GM12891 (cell line): ENCODE measurements around the gene COPRS.

Experiments
- POLR2A ChIP-seq: IDR thresholded peaks from 2 replicates; pipeline ENCODE4 v1.6.1; 2011; ENCODE audit warnings: low read depth, low read length, control low read depth
- POLR2AphosphoS5 ChIP-seq: IDR thresholded peaks from 2 replicates; pipeline ENCODE4 v1.6.1; 2011; ENCODE audit warnings: low read depth, low read length, control low read depth
- POU2F2 ChIP-seq: IDR thresholded peaks from 2 replicates; pipeline ENCODE4 v1.6.1; 2011; ENCODE audit warnings: low read depth, mild to moderate bottlenecking, control low read depth, low read length, moderate library complexity
- SPI1 ChIP-seq: IDR thresholded peaks from 2 replicates; pipeline ENCODE4 v1.6.1; 2011; ENCODE audit warnings: low read depth, low read length, control low read depth
- TAF1 ChIP-seq: IDR thresholded peaks from 2 replicates; pipeline ENCODE4 v1.6.1; 2011; ENCODE audit warnings: low read depth, low read length, control low read depth

GRCh38 chr17:31843070-31843745 is 15.8 kb downstream of the COPRS start:
- TF ChIP-seq POLR2A (no peak), TAF1 (no peak), POLR2AphosphoS5 (no peak), POU2F2 (no peak), SPI1 (no peak)
